Limb (tissue), 2 donors: ENCODE data around the gene SSBP3.
A peak's percentile ranks its signal among the peaks of the same experiment; 100 is the strongest.

Source experiments
- DNase-seq, 2 donors: peaks; one replicate each; pipeline ENCODE4 v3.0.0-alpha.2; 2016; ENCODE audit errors: extremely low spot score in 2 of 2

SSBP3 gene

GRCh38 chr1:54331843-54332463 lies 74.2 kb downstream of the SSBP3 start:
- no peak for DNase-seq

DNA sequence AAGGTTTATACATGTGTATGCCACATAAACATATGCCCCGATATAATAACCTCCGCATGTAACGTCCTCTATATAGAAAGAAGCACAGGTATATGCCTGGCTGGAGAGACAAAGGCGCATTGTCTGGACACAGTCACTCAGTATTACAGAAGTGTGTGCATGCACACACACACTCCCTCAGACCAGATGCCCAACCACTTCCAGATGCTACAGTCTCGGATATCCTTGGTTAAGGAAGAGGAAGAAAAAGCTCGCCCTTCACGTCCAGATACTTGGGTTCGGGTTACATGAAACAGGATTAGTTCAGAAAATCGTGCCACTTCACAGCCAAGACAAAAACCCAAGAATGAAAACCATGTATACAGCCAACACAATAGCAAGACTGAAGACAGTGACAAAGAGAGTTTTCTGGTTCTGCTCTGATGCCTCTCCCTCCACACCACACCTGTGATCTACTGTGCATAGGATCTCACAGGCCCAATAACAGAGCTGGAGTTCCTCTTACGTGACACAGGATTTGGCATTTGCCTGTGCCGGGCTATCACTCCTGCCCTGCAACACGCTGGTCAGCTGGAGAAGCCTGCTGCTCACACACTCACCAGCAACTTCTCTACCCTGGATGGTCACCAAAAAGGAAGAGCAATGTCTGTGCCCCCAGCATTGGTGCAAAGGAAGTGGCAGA lies 75.0 kb downstream of the SSBP3 start:
- DNase-seq, result no peak

DNA sequence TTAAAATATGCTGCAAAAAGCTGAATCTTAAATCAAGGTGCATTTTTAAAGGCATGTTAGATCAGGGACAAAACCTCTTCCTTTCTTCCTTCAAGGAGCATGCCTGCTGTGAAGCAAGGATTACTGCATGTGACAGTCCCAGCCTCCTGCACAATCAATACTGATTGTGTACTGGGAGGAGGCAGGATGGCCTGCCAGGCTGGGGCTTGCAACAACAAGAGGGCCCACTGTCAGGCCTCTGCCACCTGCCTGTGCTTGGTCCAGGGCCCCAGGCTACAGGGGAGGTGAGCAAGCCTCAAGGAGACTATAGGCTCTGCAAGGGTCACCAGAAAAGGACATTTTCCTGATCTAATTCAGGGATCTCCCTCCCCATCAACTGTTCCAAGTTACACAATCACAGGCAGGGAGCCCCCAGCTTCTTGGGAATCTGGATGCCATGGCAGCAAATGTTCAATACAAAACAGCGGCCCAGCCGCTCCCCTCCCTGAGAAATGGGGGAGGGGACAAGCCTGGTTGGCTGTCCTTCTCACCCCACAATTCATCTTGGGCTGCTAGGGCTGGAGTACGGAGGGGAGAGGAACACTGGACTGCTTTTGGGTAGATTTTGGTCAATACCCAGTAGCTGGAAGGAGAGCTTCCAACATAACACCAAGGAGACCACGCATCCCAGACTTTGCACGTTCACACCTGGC lies 76.7 kb downstream of the SSBP3 start:
- DNase-seq, result no peak

- DNase-seq, result no peak
These were observed 78.0 kb downstream of the SSBP3 start for GRCh38 chr1:54328066-54328636.

- DNase-seq, result no peak
These were observed 78.7 kb downstream of the SSBP3 start for GRCh38 chr1:54327386-54328065.

DNA sequence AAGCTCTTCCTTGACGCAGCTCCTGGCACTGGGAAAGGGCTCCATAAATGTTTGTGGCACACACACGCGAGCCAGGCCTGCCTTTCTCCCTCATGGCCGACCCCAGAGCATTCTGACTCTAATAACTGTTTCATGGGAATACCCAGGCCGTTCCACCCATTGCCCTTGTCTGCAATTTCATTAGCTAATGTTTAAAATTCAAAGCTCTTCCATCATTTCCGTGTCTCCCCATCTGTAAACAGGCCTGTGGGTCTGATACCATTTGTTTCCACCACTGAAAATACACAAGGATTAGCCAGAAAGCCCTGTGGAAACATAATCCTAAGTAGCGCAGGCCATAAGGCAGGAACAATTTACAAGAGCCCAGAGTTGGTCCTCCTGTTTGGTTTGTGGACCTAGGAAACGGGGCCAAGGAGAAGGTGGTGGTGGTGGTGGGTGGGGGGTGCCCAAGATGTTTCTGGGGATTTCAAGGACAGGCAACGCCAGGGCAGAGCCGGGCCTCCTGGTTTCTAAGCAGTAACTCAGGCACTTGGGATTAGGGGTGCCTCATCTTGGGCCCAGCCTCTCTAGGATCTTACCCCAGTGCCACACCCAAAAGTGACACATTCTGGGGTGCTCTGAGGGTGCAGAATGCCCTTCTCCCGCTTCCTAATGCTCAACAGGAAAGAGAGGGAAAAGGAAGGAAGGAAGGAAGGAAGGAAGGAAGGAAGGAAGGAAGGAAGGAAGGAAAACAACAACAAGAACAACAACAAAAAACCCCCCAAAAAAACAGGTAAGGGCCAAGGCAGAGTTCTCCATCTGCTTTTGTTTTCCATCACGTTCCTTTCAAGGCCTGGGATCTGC lies 79.4 kb downstream of the SSBP3 start:
- DNase-seq, result no peak

GRCh38 chr1:54325703-54326461 lies 80.3 kb downstream of the SSBP3 start:
- no peak for DNase-seq

DNA sequence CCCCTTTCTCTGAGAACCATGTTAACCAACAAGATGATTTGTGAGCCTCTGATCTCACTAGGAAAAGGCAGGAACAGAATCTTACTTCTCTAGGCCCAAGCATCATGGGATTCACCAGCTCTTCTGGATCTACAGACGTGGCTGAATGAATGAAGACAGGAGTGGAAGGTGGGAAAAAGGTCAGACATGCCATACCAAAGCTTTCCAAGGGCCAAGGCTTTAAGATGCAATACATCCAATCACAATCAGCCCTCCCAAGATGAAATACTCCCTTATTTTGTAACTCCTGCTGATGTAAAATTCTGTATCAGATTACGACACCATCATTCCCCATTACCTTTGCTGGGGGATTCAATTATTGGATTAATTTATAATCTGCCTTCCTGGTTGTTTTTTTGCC lies 80.9 kb downstream of the SSBP3 start:
- no peak for DNase-seq

DNA sequence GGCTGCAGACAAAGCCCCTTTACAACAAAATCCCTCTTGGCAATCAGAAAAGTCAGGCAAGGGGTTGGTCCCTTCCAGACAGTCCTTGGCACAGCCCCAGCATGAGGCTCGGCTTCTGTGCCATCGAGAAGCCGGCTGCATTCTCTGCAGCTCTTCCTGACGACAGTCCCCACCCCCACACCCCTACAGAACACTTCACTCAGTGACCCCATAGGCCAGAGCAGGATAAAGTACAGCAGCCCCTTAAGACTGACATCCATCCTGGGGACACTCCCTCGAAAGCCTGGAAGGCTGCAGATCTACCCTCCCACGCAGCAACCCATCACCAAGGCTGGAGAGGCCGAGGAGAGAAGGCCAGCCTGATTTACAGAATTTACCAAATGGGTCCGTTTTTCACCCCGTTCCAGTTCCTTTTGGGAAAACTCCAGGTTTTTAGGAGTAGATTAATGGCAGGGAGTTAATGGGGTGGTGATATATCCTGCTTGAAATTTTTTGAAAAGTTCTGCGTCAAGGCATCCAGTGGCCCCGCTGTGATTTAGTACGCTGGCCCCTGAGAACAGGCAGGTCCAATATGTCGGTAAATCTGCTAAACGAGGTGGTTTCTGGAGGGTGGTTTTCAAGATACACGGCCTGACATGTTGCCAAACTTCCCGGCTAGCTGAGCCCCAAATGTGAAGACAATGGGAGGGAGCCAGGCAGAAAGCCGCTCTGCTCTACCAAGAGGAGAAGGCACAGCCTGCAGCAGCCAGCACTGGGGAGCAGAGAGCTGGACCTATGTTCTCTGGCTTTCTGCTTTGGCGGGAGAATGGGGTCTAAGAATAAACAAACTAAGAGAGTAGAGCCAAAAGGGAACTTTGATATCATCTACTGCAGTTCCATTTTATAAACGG lies 81.7 kb downstream of the SSBP3 start:
- no peak for DNase-seq

DNA sequence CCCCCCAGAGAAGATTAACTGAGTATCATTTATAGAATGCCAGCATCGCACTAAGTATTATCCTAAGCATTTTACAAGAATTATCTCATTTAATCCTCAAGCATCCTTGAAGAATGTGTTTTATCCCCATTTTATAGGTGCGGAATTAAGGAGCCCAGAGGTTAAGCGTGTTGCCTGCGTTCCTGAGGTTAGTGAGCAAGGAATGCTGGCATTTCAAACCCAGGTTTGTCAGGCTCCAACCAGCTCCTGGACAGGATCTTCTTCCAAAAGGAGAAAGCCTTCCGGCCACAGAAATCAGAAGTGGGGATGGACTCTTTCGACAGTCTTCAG lies 82.3 kb downstream of the SSBP3 start:
- DNase-seq, result no peak

- no peak for DNase-seq
These were observed 82.9 kb downstream of the SSBP3 start for GRCh38 chr1:54323324-54323739.

DNA sequence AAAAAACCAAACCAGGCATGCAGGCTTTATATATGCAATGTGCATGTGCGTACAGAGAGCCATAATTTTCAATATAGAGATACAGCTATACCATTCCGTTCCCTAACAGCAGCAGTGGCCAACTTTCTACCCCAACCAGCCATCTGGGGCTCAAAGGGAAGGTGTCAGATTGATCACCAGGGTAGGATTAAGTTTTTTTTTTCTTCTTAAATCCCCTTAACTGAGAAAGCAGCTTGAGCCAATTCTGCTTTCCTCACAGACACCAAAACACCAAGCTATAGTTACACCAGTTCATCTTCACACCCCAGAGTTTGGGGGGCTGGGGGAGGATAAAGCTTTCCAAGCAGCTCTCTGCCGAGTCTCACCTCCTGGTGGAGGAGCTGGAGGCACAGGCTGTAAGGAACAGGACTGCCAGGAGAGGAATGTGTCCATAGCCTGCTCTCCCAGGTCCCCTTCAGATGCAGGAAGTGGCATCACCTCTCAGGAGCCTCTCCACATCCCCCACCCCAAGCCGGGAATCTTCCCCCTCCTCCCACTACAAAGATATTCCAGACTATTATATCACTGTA lies 87.9 kb downstream of the SSBP3 start:
- DNase-seq, result no peak

- no peak for DNase-seq
These were observed 89.1 kb downstream of the SSBP3 start for GRCh38 chr1:54317084-54317483.

GRCh38 chr1:54315099-54315498 lies 91.1 kb downstream of the SSBP3 start:
- DNase-seq, result no peak

DNA sequence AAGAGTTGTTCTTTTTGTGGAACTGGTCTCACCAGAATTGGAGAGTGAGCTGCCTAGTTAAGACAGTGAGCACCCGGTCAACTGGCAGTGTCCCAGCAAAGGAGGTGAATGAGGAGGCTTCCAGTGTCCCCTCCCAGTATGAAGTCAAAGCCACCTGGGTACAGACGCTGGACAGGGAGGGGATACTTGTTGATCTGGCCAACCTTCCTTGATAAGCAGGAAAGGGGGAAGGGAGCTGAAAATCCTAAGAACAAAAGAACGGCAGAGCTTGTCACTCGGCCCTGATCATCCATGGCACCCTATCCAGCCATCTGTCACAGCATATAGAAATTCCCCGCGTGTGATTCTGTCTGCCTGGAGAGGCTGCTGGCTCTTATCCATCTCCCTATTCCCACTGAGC lies 91.5 kb downstream of the SSBP3 start:
- peak in 1 of 2 donors; percentile 27 for DNase-seq

DNA sequence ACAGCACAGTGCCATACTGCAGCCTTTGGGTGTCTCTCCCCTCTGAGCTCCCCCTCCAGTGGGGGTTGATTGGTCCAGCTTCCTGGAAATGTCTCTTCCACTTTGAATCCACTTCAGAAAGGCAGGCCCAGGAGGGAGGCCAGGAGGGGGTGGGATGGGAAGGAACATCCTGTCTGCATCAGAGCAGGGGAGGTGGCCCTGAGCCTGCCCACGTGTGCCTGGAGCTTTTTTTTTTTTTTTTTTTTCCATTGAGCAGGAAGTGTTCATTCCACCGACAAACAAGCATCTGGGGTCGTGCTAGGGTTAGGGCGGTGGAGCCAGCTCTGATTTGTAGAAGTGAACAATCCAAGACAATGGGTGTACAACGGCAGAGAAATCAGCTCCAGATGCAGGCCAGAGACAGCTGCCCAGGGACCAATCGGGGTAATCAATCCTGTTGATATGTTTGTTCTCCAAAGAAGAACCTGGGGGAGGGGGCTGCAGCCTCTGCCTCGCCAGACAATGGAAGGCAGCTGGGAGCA lies 93.3 kb downstream of the SSBP3 start:
- DNase-seq, result peak; percentile 65 to 75

DNA sequence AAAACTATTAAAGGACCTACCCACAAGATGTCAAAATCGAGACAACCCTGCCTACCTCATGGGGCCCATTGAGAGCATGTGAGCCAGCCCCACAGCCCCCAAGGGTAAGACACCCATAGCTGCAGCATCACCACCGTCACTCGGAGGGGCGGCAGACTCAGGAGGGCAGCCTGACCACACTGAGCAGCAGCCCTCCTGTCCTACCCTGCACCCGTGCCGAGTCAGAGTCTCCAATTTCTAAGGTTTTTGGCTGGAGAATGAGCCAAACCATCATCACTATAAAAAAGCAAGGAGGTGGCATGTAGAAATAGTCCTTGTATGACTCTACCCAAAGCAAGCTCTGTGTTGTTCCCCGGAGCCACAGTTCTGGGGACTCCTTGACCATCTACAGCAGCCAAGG lies 94.7 kb downstream of the SSBP3 start:
- DNase-seq, result no peak

- peak in 1 of 2 donors; percentile 58 for DNase-seq
These were observed 95.5 kb downstream of the SSBP3 start for GRCh38 chr1:54310439-54311328.
